H1 (cell line): ENCODE measurements around the gene ACTL9. TPM values are rescaled to one million over a fixed set of nuclear protein-coding genes. Genes with fewer than 3 reads are reported as not detected.

Experiments
- CTCF ChIA-PET: fragments of 300-600 bp; sonication (Branson Sonifier 250); formaldehyde crosslinking; loops from one replicate; lab custom pipeline; 2021; ENCODE audit not compliant: partially characterized antibody; lab: Charles Lee
- POLR2A ChIA-PET: fragments of 300-600 bp; sonication (Branson Sonifier 250); formaldehyde crosslinking; loops from one replicate; lab custom pipeline; 2021; ENCODE audit warnings: inconsistent platforms; ENCODE audit not compliant: partially characterized antibody; lab: Charles Lee
- DNase-seq, 2 experiments: peaks; one replicate each; pipeline versions ENCODE4 v3.0.0 to v3.0.0-alpha.2; 2010 to 2022; ENCODE audit warnings: low spot score in 2 of 2, low read depth in 1 of 2, mixed read lengths in 1 of 2
- FAIRE-seq: peaks from 2 replicates; lab custom pipeline; 2011; peaks lifted over from hg19 to GRCh38; lab: Jason Lieb, UNC
- H2AFZ ChIP-seq: 2 replicates; pipeline ENCODE4 v1.8.1; 2012; ENCODE audit warnings: low read length, inconsistent platforms
- H2AK5ac ChIP-seq: 2 replicates; pipeline ENCODE4 v1.6.1; 2013; ENCODE audit warnings: low read depth, low read length
- H2BK120ac ChIP-seq: replicated peaks from 2 replicates; pipeline ENCODE3; 2013; ENCODE audit warnings: low read depth, low read length, inconsistent platforms
- H2BK12ac ChIP-seq: 2 replicates; pipeline ENCODE4 v1.6.1; 2013; ENCODE audit warnings: low read depth, low read length
- H2BK15ac ChIP-seq: 2 replicates; pipeline ENCODE4 v1.6.1; 2013; ENCODE audit warnings: low read length
- H2BK20ac ChIP-seq: 2 replicates; pipeline ENCODE4 v1.6.1; 2013; ENCODE audit warnings: low read length
- H2BK5ac ChIP-seq: 2 replicates; pipeline ENCODE4 v1.6.1; 2013; ENCODE audit warnings: low read depth, low read length
- H3K14ac ChIP-seq: 2 replicates; pipeline ENCODE4 v1.6.1; 2013; ENCODE audit warnings: inconsistent platforms; ENCODE audit not compliant: insufficient read length
- H3K18ac ChIP-seq: 2 replicates; pipeline ENCODE4 v1.6.1; 2013; ENCODE audit warnings: low read length; ENCODE audit errors: extremely low read depth
- H3K23ac ChIP-seq: 2 replicates; pipeline ENCODE4 v1.6.1; 2013; ENCODE audit warnings: inconsistent platforms; ENCODE audit not compliant: insufficient read length
- H3K23me2 ChIP-seq: 2 replicates; pipeline ENCODE4 v1.6.1; 2013; ENCODE audit warnings: low read depth, low read length
- H3K27ac ChIP-seq: 2 replicates; pipeline ENCODE4 v1.6.1; 2011; ENCODE audit warnings: low read depth, low read length, inconsistent platforms
- H3K27me3 ChIP-seq, 4 experiments: replicated peaks in 1 of 4; 1 replicate in 1 of 4; 2 replicates in 3 of 4; pipeline versions ENCODE4 v1.6.1 to v1.8.1; 2011 to 2013; ENCODE audit warnings: low read length in 3 of 4, mild to moderate bottlenecking in 3 of 4, inconsistent platforms in 2 of 4, mixed read lengths in 2 of 4, moderate library complexity in 1 of 4; ENCODE audit not compliant: control insufficient read depth in 3 of 4, insufficient read depth in 3 of 4; ENCODE audit errors: extremely low read depth in 1 of 4
- H3K36me3 ChIP-seq, 4 experiments: 2 replicates each; pipeline versions ENCODE4 v1.6.1 to v1.8.1; 2011 to 2013; ENCODE audit warnings: mild to moderate bottlenecking in 4 of 4, low read length in 3 of 4, moderate library complexity in 2 of 4, control low read depth in 1 of 4, inconsistent platforms in 1 of 4; ENCODE audit not compliant: insufficient read depth in 4 of 4, control insufficient read depth in 2 of 4
- H3K4ac ChIP-seq: replicated peaks from 2 replicates; pipeline ENCODE3; 2013; ENCODE audit warnings: low read length, low read depth, mixed read lengths, inconsistent platforms; ENCODE audit not compliant: insufficient read length
- H3K4me1 ChIP-seq, 4 experiments: replicated peaks in 1 of 4; 1 replicate in 1 of 4; 2 replicates in 3 of 4; pipeline versions ENCODE4 v1.6.1 to v1.8.1; 2011 to 2013; ENCODE audit warnings: low read length in 3 of 4, inconsistent platforms in 2 of 4, mixed read lengths in 1 of 4; ENCODE audit not compliant: insufficient read depth in 4 of 4, control insufficient read depth in 3 of 4
- H3K4me2 ChIP-seq, 2 experiments: 2 replicates each; pipeline versions ENCODE4 v1.6.1 to v1.8.1; 2011 to 2013; ENCODE audit warnings: low read depth in 2 of 2, low read length in 2 of 2, control low read depth in 1 of 2, inconsistent platforms in 1 of 2, mild to moderate bottlenecking in 1 of 2; ENCODE audit not compliant: insufficient read depth in 1 of 2
- H3K4me3 ChIP-seq, 4 experiments: fragments of 200-600, 300-600 bp in 1 of 4; sonication (generic), shearing (Covaris generic), sonication (Bioruptor Twin) in 1 of 4; 2 replicates each; pipeline versions ENCODE4 v1.5.1 to v1.8.1; 2011 to 2016; ENCODE audit warnings: low read length in 4 of 4, low read depth in 3 of 4, control low read depth in 2 of 4, inconsistent platforms in 2 of 4, mild to moderate bottlenecking in 2 of 4, mixed read lengths in 1 of 4, moderate library complexity in 1 of 4; ENCODE audit not compliant: insufficient read depth in 2 of 4; ENCODE audit errors: extremely low read depth in 1 of 4
- H3K56ac ChIP-seq: replicated peaks from 2 replicates; pipeline ENCODE3; 2013; ENCODE audit warnings: low read depth, mild to moderate bottlenecking, mixed read lengths, low read length, inconsistent platforms; ENCODE audit not compliant: insufficient read length
- H3K79me1 ChIP-seq: 2 replicates; pipeline ENCODE4 v1.6.1; 2013; ENCODE audit warnings: low read depth, low read length, control low read depth
- H3K79me2 ChIP-seq, 2 experiments: 2 replicates each; pipeline versions ENCODE4 v1.6.1 to v1.8.1; 2012 to 2013; ENCODE audit warnings: low read length in 2 of 2, mild to moderate bottlenecking in 2 of 2, inconsistent platforms in 1 of 2; ENCODE audit not compliant: insufficient read depth in 2 of 2, control insufficient read depth in 1 of 2
- H3K9ac ChIP-seq, 4 experiments: replicated peaks in 1 of 4; 1 replicate in 1 of 4; 2 replicates in 3 of 4; pipeline versions ENCODE4 v1.6.1 to v1.8.1; 2011 to 2013; ENCODE audit warnings: low read depth in 3 of 4, low read length in 3 of 4, control low read depth in 2 of 4, mild to moderate bottlenecking in 2 of 4, moderate library complexity in 2 of 4, inconsistent platforms in 1 of 4; ENCODE audit errors: extremely low read depth in 1 of 4
- H3K9me3 ChIP-seq, 2 experiments: 2 replicates each; pipeline versions ENCODE4 v1.6.1 to v1.8.1; 2012 to 2013; ENCODE audit warnings: mild to moderate bottlenecking in 2 of 2, moderate library complexity in 2 of 2, control low read depth in 1 of 2, inconsistent platforms in 1 of 2, low read depth in 1 of 2, low read length in 1 of 2, mixed read lengths in 1 of 2; ENCODE audit not compliant: insufficient read depth in 2 of 2
- H4K20me1 ChIP-seq, 2 experiments: replicated peaks in 1 of 2; 2 replicates each; pipeline versions ENCODE3 to v1.8.1; 2011 to 2013; ENCODE audit warnings: inconsistent platforms in 2 of 2, low read length in 2 of 2, mild to moderate bottlenecking in 1 of 2; ENCODE audit not compliant: insufficient read depth in 2 of 2, control insufficient read depth in 1 of 2
- H4K5ac ChIP-seq: 2 replicates; pipeline ENCODE4 v1.6.1; 2013; ENCODE audit warnings: low read length, low read depth, mixed read lengths, inconsistent platforms; ENCODE audit not compliant: insufficient read length
- H4K8ac ChIP-seq: 2 replicates; pipeline ENCODE4 v1.8.0; 2013; ENCODE audit warnings: mild to moderate bottlenecking, moderate library complexity, low read length, inconsistent platforms; ENCODE audit not compliant: insufficient read depth; ENCODE audit errors: extremely low read depth
- H4K91ac ChIP-seq: replicated peaks from 2 replicates; pipeline ENCODE3; 2013; ENCODE audit warnings: low read length, mixed read lengths, inconsistent platforms; ENCODE audit not compliant: insufficient read length
- FOSL1 ChIP-seq: IDR thresholded peaks from 2 replicates; pipeline ENCODE4 v1.6.1; 2011; ENCODE audit warnings: mild to moderate bottlenecking, low read depth, low read length, moderate library complexity; ENCODE audit not compliant: insufficient read depth
- KDM4A ChIP-seq: IDR thresholded peaks from one replicate; pipeline ENCODE4 v1.7.1; 2012; ENCODE audit warnings: low read depth, mild to moderate bottlenecking, moderate library complexity, low read length, inconsistent platforms; ENCODE audit not compliant: severe bottlenecking
- TAF1 ChIP-seq: IDR thresholded peaks from 2 replicates; pipeline ENCODE4 v1.6.1; 2011; ENCODE audit warnings: mild to moderate bottlenecking, low read depth, low read length
- WGBS, 2 experiments: shearing (Covaris generic) in 1 of 2; methylation state at CpG; one replicate each; pipeline versions ENCODE4 v1.1.6 to v1.1.7; 2013 to 2015; ENCODE audit warnings: low lambda C conversion rate in 2 of 2, mixed read lengths in 2 of 2, inconsistent platforms in 1 of 2, low coverage in 1 of 2, missing lambda C conversion rate in 1 of 2; ENCODE audit not compliant: insufficient replicate concordance in 2 of 2, insufficient coverage in 1 of 2, insufficient read length in 1 of 2; ENCODE audit errors: extremely low coverage in 1 of 2, missing lambda C conversion rate in 1 of 2; 5-methylcytosine and 5-hydroxymethylcytosine counted together
- polyA plus RNA-seq, 7 experiments: library from polyadenylated mRNA; depleted of rRNA in 3 of 7; stranded (reverse) in 5 of 7; unstranded in 2 of 7; fragments of >200 nt in 5 of 7; fragments of 200-250 nt in 2 of 7; gene quantifications; 1 replicate in 5 of 7; 2 replicates in 1 of 7; 4 replicates in 1 of 7; pipeline versions ENCODE4 v1.2.1 to v1.2.3, GENCODE V29; 2011 to 2013; ENCODE audit warnings: missing spikeins in 2 of 7, mixed read lengths in 2 of 7
- total RNA-seq: library from RNA; stranded (reverse); fragmentation: NEBNext Ultra II Directional; extraction: Animal tissue kit (Norgen Biotek cat#: 25700); gene quantifications from 2 replicates; pipeline ENCODE4 v1.2.1, GENCODE V29; 2021

The ACTL9 gene
- total and polyA plus RNA-seq, 2 of the 8 experiments (the other 6 are each of a cell fraction or from before 2014, with no cell fraction given): not detected

DNA sequence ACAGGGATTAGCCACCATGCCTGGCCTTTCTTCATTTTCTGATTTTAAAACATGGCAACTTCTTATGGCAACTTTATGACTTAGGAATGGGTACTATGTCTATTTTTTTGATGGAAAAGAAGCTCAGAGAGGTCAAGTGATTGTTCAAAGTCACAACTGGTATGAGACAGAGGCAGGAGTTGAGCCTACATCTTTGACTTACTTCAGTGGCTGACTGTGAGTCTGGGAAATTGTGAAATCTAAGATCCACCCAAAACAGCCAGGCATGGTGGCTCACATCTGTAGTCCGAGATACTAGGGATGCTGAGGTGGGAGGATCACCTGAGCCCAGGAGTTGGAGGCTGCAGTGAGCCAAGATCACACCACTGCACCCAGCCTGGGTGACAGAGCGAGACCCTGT lies 2.4 kb upstream of the ACTL9 start:
- Histone ChIP-seq H4K91ac (no peak overlapping the region), H3K36me3 (no peaks in the 10 kb centered on the region), H3K27me3 (no peaks in the 10 kb centered on the region; a peak in 1 of 7 replicates), H2AFZ (no peak overlapping the region), H2BK15ac (no peak overlapping the region), H2BK12ac (no peak overlapping the region), H3K27ac (no peak overlapping the region), H4K8ac (no peak overlapping the region), H3K4me3 (no peak overlapping the region), H3K79me2 (no peaks in the 10 kb centered on the region), H2BK5ac (no peak overlapping the region), H4K5ac (no peak overlapping the region), H4K20me1 (no peaks in the 10 kb centered on the region), H3K4me1 (no peaks in the 10 kb centered on the region), H3K4me2 (no peak overlapping the region), H3K79me1 (no peaks in the 10 kb centered on the region), H2BK120ac (no peak overlapping the region), H3K9ac (no peak overlapping the region), H3K18ac (no peak overlapping the region), H3K4ac (no peak overlapping the region), H3K56ac (no peak overlapping the region), H3K14ac (no peak overlapping the region), H3K23ac (no peak overlapping the region), H3K23me2 (no peaks in the 10 kb centered on the region), H2BK20ac (no peak overlapping the region), H3K9me3 (peaks cover 9 to 15% of the 10 kb centered on the region in 2 experiments; a peak in 3 of 4 replicates), H2AK5ac (no peak overlapping the region)
- TF ChIP-seq KDM4A (no peak), TAF1 (no peak), FOSL1 (no peak)
- 77% methylated on average over 2 of the region's 2 CpGs; no CpG with 5 or more reads in 1 of the 2 experiments for WGBS, 2 experiments
- no peak for FAIRE-seq
- CTCF ChIA-PET: interaction anchor here (1.0 kb wide), 1 partner anchor 40 kb away, joined by 3 read pairs; no protein-coding TSS in a partner anchor
- POLR2A ChIA-PET: no interaction called here
- no peak for DNase-seq
